SK-N-SH treated with all-trans-retinoic acid at 6 μM for 48 hours (cell line): ENCODE data around the gene FAM98C.
"Not testable (repeated sequence)": the region's sequence is repeated elsewhere in the genome, so short reads cannot be mapped to it uniquely, and the experiment has no call there.

Source experiments
- ATAC-seq: fragments of 200-7000 bp; cut with Tn5 transposase; 3 replicates; pipeline ENCODE4 v1.9.1; 2020; ENCODE audit warnings: mild to moderate bottlenecking, moderate library complexity
- ARNTL ChIP-seq: fragments of 450-650 bp; formaldehyde crosslinking; IDR thresholded peaks from 2 replicates; pipeline ENCODE4 v1.5.0; 2020; ENCODE audit warnings: low read depth, mild to moderate bottlenecking, moderate library complexity, borderline replicate concordance
- BACH2 ChIP-seq: fragments of 250-450 bp; sonication (Bioruptor Pico); IDR thresholded peaks from 2 replicates; pipeline ENCODE4 v1.9.0; 2021; ENCODE audit warnings: mild to moderate bottlenecking, borderline replicate concordance
- CSDC2 ChIP-seq: fragments of 250-450 bp; sonication (Bioruptor Pico); IDR thresholded peaks from 2 replicates; pipeline ENCODE4 v1.5.0; 2020; ENCODE audit warnings: mild to moderate bottlenecking, moderate library complexity
- ESRRG ChIP-seq: fragments of 250-450 bp; sonication (Bioruptor Pico); IDR thresholded peaks from 2 replicates; pipeline ENCODE4 v1.6.1; 2021; ENCODE audit warnings: mild to moderate bottlenecking
- GLIS3 ChIP-seq: fragments of 250-450 bp; sonication (Bioruptor Pico); IDR thresholded peaks from 2 replicates; pipeline ENCODE4 v1.5.0; 2020; ENCODE audit warnings: mild to moderate bottlenecking, moderate library complexity
- ISL1 ChIP-seq: fragments of 250-450 bp; sonication (Bioruptor Pico); IDR thresholded peaks from 2 replicates; pipeline ENCODE4 v2.1.2; 2022; ENCODE audit warnings: mild to moderate bottlenecking, moderate library complexity
- OSR1 ChIP-seq: fragments of 250-450 bp; sonication (Bioruptor Pico); IDR thresholded peaks from 2 replicates; pipeline ENCODE4 v1.8.0; 2022; ENCODE audit warnings: moderate library complexity, mild to moderate bottlenecking, inconsistent platforms
- PPARA ChIP-seq: fragments of 250-450 bp; sonication (Bioruptor Pico); IDR thresholded peaks from 2 replicates; pipeline ENCODE4 v1.5.0; 2020; ENCODE audit warnings: mild to moderate bottlenecking, borderline replicate concordance
- RARB ChIP-seq: fragments of 250-450 bp; sonication (Bioruptor Pico); IDR thresholded peaks from 2 replicates; pipeline ENCODE4 v1.8.0; 2021; ENCODE audit warnings: mild to moderate bottlenecking, moderate library complexity
- SNAI2 ChIP-seq: fragments of 250-450 bp; sonication (Bioruptor Pico); IDR thresholded peaks from 2 replicates; pipeline ENCODE4 v1.5.0; 2020; ENCODE audit warnings: mild to moderate bottlenecking, moderate library complexity
- TCF4 ChIP-seq: fragments of 250-450 bp; sonication (Bioruptor Pico); IDR thresholded peaks from 2 replicates; pipeline ENCODE4 v1.8.0; 2021; ENCODE audit warnings: mild to moderate bottlenecking, moderate library complexity, borderline replicate concordance
- TOX ChIP-seq: fragments of 250-450 bp; sonication (Bioruptor Pico); IDR thresholded peaks from 2 replicates; pipeline ENCODE4 v1.8.0; 2021; ENCODE audit warnings: mild to moderate bottlenecking, moderate library complexity, borderline replicate concordance
- ZC3H10 ChIP-seq: fragments of 250-450 bp; sonication (Bioruptor Pico); IDR thresholded peaks from 2 replicates; pipeline ENCODE4 v1.5.1; 2021; ENCODE audit warnings: mild to moderate bottlenecking, moderate library complexity
- ZFP3 ChIP-seq: fragments of 250-450 bp; sonication (Bioruptor Pico); IDR thresholded peaks from 2 replicates; pipeline ENCODE4 v1.5.0; 2020; ENCODE audit warnings: mild to moderate bottlenecking, moderate library complexity
- ZFP30 ChIP-seq: fragments of 450-650 bp; formaldehyde crosslinking; IDR thresholded peaks from 2 replicates; pipeline ENCODE4 v1.5.0; 2022; ENCODE audit warnings: mild to moderate bottlenecking, moderate library complexity
- ZNF565 ChIP-seq: fragments of 450-650 bp; formaldehyde crosslinking; conservative IDR thresholded peaks from 2 replicates; pipeline ENCODE4 v1.5.0; 2020; ENCODE audit warnings: low read depth, mild to moderate bottlenecking, moderate library complexity
- ZNF70 ChIP-seq: fragments of 450-650 bp; formaldehyde crosslinking; IDR thresholded peaks from 2 replicates; pipeline ENCODE4 v1.5.0; 2020; ENCODE audit warnings: mild to moderate bottlenecking, moderate library complexity
- ZNF8 ChIP-seq: fragments of 450-650 bp; formaldehyde crosslinking; IDR thresholded peaks from 2 replicates; pipeline ENCODE4 v1.5.0; 2020; ENCODE audit warnings: mild to moderate bottlenecking, moderate library complexity
- TF ChIP-seq, protein P1 (sequence below): fragments of 250-450 bp; sonication (Bioruptor Pico); IDR thresholded peaks from 2 replicates; pipeline ENCODE4 v1.8.0; 2021; ENCODE audit warnings: low read depth, mild to moderate bottlenecking, moderate library complexity, borderline replicate concordance
- TF ChIP-seq, protein P2 (sequence below): fragments of 250-450 bp; sonication (Bioruptor Pico); IDR thresholded peaks from 2 replicates; pipeline ENCODE4 v1.5.1; 2020; ENCODE audit warnings: low read depth, mild to moderate bottlenecking, moderate library complexity
- TF ChIP-seq, protein P3 (sequence below): fragments of 250-450 bp; sonication (Bioruptor Pico); IDR thresholded peaks from 2 replicates; pipeline ENCODE4 v1.5.1; 2021; ENCODE audit warnings: mild to moderate bottlenecking, moderate library complexity

FAM98C gene

DNA sequence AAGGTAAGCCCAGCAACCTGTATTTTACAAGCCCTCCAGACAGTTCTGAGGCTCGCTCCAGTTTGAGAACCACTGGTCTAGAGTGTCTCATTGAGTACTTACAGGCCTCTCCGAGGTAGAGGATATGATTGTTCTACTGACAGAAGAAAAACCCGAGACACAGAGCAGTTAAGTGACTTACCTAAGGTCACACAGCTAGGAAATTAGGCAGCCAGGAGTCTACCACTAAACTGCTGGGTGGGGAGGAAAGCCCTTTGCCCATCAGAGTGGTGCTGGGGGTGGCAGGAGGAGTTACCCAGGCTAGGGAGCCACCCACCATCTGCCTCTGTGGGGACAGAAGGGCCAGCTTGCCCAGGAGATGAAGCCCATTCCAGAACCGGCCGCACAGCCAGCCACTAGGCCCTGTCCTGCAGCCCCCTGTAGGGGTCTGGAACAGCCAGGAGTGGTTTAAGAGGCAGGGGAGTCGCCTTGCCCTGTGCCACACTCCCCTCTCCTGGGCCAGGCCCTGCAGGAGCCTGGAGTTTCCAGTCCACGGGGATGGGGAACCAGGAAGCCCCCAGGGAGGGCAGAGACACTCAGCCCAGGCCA, 22.4 kb downstream of the FAM98C start (continued):
- no peak for TF ChIP-seq ZFP3 (CRISPR knock-in tag)
- no peak for TF ChIP-seq GLIS3
- TF ChIP-seq ZNF8 (CRISPR knock-in tag) = no peak
- no peak for TF ChIP-seq BACH2 (CRISPR knock-in tag)
- TF ChIP-seq ESRRG (CRISPR knock-in tag) = no peak

DNA sequence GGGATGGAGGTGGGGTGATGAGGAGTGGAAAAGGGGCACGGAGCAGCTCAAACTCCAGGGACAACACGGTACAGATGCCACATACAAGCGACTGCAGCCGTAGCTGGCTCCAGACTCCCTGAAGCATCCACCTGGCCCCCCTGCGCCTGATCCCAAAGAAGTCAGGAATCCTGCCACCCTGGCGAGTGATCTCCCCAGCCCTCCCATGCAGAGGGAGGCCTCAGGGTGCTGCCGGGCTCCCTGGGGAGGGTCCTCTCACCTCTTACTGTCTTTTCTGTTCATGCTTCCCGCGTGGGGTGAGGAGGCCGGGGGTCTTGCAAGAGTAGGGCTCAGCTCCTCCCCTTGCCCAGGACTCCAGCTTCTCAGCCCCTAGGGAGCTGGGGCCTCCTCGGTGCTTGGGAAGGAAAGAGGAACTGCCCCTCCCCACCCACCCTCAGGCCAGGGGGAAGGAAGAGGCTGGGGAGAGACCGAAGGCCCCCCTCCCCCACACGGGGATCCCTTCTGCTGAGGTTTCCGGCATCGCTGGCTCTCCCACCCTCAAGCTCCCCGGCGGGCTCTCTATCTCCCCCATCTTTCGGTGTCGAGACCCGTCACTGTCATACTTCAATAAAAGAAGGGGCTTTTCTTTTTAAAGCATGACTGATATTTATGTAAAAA, 23.0 kb downstream of the FAM98C start, which contains the start of gene RASGRP4:
RASGRP4 (minus strand) TSS at position 410 of the 657 bp plus-strand sequence; CDS start at position 282, 128 bp downstream.
- ATAC-seq = no peak
- TF ChIP-seq ZNF565 (CRISPR knock-in tag) (no peak), ZFP3 (CRISPR knock-in tag) (no peak), ZNF8 (CRISPR knock-in tag) (no peak), ISL1 (CRISPR knock-in tag) (no peak), GLIS3 (no peak), SNAI2 (CRISPR knock-in tag) (no peak), BACH2 (CRISPR knock-in tag) (no peak), ZC3H10 (CRISPR knock-in tag) (no peak), TCF4 (CRISPR knock-in tag) (no peak), CSDC2 (CRISPR knock-in tag) (no peak), PPARA (no peak), TOX (CRISPR knock-in tag) (no peak), RARB (no peak), ESRRG (CRISPR knock-in tag) (no peak), ZNF70 (no peak)
- TF ChIP-seq, protein P1, sequence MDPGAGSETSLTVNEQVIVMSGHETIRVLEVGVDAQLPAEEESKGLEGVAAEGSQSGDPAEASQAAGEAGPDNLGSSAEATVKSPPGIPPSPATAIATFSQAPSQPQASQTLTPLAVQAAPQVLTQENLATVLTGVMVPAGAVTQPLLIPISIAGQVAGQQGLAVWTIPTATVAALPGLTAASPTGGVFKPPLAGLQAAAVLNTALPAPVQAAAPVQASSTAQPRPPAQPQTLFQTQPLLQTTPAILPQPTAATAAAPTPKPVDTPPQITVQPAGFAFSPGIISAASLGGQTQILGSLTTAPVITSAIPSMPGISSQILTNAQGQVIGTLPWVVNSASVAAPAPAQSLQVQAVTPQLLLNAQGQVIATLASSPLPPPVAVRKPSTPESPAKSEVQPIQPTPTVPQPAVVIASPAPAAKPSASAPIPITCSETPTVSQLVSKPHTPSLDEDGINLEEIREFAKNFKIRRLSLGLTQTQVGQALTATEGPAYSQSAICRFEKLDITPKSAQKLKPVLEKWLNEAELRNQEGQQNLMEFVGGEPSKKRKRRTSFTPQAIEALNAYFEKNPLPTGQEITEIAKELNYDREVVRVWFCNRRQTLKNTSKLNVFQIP = no peak
- TF ChIP-seq, protein P2, sequence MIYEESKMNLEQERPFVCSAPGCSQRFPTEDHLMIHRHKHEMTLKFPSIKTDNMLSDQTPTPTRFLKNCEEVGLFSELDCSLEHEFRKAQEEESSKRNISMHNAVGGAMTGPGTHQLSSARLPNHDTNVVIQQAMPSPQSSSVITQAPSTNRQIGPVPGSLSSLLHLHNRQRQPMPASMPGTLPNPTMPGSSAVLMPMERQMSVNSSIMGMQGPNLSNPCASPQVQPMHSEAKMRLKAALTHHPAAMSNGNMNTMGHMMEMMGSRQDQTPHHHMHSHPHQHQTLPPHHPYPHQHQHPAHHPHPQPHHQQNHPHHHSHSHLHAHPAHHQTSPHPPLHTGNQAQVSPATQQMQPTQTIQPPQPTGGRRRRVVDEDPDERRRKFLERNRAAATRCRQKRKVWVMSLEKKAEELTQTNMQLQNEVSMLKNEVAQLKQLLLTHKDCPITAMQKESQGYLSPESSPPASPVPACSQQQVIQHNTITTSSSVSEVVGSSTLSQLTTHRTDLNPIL = no peak
- TF ChIP-seq, protein P3, sequence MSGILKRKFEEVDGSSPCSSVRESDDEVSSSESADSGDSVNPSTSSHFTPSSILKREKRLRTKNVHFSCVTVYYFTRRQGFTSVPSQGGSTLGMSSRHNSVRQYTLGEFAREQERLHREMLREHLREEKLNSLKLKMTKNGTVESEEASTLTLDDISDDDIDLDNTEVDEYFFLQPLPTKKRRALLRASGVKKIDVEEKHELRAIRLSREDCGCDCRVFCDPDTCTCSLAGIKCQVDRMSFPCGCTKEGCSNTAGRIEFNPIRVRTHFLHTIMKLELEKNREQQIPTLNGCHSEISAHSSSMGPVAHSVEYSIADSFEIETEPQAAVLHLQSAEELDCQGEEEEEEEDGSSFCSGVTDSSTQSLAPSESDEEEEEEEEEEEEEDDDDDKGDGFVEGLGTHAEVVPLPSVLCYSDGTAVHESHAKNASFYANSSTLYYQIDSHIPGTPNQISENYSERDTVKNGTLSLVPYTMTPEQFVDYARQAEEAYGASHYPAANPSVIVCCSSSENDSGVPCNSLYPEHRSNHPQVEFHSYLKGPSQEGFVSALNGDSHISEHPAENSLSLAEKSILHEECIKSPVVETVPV = no peak

DNA sequence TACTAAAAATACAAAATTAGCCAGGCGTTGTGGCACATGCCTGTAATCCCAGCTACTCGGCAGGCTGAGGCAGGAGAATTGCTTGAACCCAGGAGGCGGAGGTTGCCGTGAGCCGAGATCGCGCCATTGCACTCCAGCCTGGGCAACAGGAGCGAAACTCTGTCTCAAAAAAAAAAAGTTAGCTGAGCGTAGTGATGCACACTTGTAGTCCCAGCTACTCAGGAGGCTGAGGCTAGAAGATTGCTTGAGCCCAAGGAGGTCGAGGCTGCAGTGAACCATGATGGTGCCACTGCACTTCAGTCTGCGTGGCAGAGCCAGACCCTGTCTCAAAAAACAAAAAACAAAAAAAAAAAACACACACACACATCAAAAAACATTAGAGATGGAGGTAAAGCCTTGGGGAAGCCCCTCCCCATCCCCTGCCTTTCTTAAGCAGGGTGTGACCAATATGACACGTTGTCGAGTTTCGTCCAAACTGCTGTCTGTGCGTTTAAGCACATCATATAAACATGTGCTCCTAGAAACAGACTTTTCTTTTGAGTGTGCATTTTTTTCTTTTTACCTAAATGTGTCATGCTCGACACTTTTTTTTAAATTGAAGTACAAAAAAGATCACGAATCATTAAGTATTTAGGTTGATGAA, 24.3 kb downstream of the FAM98C start:
- not testable (repeated sequence) for ATAC-seq

DNA sequence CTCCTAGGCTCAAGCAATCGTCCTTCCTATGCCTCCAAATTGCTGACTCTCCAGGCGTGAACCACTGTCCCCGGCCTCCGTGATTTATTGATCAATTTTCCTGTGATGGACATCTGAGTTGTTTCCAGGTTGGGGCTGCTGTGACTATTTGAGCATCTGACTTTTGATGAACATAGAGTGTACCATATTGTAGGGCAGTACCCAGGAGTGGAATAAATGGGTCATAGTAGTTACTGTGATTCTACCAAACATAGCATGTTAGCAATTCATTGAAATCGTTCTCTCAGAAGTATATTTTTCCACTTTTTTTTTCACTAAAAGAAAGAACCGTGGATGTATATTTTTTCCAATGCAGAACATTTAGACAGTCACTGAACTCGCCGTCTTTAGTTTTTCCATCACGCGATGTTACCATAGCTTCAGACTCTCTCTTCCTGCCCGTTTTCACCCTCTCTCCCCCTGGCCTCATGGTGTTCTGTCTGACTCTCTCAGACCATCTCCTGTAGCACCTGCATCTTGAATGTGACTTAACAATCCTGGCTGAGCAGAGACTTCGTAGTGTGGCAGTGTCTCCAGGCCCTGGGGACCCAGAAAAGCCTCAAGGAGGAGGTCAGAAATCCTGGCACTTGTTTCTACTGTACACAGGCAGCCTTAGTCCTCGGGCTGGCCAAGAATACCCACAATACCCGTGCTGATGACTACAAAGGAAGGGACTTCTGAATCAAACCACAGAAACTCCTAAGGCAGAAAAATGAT, 26.3 kb downstream of the FAM98C start:
- TF ChIP-seq ZNF8 (CRISPR knock-in tag) (no peak), ZFP30 (CRISPR knock-in tag) (no peak), OSR1 (CRISPR knock-in tag) (no peak)
- TF ChIP-seq, protein P1 = no peak
- ATAC-seq = no peak

DNA sequence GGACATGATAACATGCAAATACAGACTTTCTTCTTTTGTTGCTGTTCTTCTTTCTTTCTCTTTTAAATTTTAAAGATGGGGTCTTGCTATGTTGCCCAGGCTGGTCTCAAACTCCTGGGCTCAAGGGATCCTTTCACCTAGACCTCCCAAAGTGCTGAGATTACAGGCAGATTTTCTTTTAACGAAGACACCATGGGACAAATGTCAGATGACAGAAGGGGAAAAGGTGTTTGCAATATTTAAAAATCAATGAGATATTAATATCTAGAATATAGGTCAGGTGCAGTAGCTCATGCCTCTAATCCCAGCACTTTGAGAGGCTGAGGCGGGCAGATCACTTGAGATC, 26.9 kb downstream of the FAM98C start:
- no peak for ATAC-seq
- TF ChIP-seq, protein P1 = no peak
- no peak for TF ChIP-seq ISL1 (CRISPR knock-in tag)
- TF ChIP-seq TCF4 (CRISPR knock-in tag) = no peak
- TF ChIP-seq OSR1 (CRISPR knock-in tag) = no peak
- no peak for TF ChIP-seq ZC3H10 (CRISPR knock-in tag)
- no peak for TF ChIP-seq ZFP30 (CRISPR knock-in tag)
- TF ChIP-seq TOX (CRISPR knock-in tag) = no peak
- TF ChIP-seq, protein P3 = no peak
- TF ChIP-seq, protein P2 = no peak
- TF ChIP-seq ARNTL (CRISPR knock-in tag) = no peak
